ENCODE results near the gene CTDP1. TPM values are rescaled to one million over a fixed set of nuclear protein-coding genes. Genes with fewer than 3 reads are reported as not detected.
A peak's percentile ranks its signal among the peaks of the same experiment; 100 is the strongest.

Gene CTDP1, protein sequence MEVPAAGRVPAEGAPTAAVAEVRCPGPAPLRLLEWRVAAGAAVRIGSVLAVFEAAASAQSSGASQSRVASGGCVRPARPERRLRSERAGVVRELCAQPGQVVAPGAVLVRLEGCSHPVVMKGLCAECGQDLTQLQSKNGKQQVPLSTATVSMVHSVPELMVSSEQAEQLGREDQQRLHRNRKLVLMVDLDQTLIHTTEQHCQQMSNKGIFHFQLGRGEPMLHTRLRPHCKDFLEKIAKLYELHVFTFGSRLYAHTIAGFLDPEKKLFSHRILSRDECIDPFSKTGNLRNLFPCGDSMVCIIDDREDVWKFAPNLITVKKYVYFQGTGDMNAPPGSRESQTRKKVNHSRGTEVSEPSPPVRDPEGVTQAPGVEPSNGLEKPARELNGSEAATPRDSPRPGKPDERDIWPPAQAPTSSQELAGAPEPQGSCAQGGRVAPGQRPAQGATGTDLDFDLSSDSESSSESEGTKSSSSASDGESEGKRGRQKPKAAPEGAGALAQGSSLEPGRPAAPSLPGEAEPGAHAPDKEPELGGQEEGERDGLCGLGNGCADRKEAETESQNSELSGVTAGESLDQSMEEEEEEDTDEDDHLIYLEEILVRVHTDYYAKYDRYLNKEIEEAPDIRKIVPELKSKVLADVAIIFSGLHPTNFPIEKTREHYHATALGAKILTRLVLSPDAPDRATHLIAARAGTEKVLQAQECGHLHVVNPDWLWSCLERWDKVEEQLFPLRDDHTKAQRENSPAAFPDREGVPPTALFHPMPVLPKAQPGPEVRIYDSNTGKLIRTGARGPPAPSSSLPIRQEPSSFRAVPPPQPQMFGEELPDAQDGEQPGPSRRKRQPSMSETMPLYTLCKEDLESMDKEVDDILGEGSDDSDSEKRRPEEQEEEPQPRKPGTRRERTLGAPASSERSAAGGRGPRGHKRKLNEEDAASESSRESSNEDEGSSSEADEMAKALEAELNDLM
- total RNA-seq (2014; rRNA removed; shearing (Covaris generic)) = 6.2 and 8.3 TPM in 2 replicates

DNA sequence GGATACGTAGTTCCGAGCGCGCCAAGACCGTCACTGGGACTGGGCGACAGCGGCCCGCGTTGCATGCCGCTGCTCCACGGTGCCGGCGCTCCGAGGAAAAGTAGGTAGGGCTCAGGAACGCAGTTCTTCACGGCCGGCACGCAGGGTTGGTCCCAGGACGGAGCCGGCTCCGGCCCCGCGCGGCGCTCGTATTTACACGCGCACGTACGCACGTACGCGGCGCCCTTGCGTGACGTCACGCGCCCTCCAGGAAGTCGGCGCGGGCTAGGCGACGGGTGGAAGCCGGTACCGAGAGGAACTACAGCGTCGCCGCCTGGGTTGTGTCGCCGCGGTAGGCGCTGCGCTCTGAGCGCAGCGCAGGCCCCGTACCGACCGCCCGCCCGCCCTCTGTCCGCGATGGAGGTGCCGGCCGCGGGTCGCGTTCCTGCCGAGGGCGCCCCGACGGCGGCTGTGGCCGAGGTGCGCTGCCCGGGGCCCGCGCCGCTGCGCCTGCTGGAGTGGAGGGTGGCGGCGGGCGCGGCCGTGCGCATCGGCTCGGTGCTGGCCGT, at the start of gene CTDP1:
Gene CTDP1 (plus strand): TSS at position 252 of the 548 bp plus-strand sequence. CDS start 145 bp downstream, at position 397.
- DNase-seq (ENCODE audit: low read depth) = peak; percentile 86

- DNase-seq (ENCODE audit: low read depth) = peak; percentile 40
Measured at GRCh38 chr18:79630281-79631095, 49.1 kb upstream of the CTDP1 start.

DNA sequence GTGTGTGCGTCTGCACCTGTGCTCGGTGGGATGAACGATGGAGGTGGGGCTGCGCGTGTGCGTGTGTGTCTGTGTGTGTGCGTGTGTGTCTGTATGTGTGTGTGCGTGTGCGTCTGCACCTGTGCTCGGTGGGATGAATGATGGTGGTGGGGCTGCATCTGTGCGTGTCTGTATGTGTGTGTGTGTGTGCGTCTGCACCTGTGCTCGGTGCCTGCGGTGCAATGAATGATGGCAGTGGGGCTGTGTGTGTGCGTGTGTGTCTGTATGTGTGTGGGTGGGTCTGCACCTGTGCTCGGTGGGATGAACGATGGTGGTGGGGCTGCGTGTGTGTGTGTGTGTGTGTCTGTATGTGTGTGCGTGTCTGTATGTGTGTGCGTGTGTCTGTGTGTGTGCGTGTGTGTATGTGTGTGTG, 48.5 kb upstream of the CTDP1 start:
- DNase-seq (ENCODE audit: low read depth) = no peak

GRCh38 chr18:79631761-79632446, 47.7 kb upstream of the CTDP1 start:
- no peak for DNase-seq (ENCODE audit: low read depth)

DNA sequence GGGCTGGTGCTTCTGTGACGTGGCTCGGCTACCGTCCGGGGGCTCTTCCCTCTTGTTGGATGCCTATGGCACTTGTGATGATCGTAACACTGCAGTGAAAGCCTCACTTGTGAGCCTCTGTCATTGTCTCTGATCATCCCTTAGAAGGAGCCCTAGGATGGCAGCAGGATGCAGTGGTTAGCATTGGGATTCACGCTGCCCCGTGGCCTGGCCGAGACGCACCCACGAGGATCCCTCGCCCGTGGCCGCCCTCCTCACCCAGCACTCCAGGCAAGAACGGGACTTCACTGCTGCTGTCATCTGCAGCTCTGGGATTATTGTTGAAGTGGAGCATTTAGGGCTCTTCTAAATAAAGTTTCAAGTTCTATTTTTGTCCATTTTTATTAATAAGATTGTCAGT, 46.8 kb upstream of the CTDP1 start:
- DNase-seq (ENCODE audit: low read depth) = no peak

- DNase-seq (ENCODE audit: low read depth) = no peak
Measured at GRCh38 chr18:79634186-79634585, 45.4 kb upstream of the CTDP1 start.

DNA sequence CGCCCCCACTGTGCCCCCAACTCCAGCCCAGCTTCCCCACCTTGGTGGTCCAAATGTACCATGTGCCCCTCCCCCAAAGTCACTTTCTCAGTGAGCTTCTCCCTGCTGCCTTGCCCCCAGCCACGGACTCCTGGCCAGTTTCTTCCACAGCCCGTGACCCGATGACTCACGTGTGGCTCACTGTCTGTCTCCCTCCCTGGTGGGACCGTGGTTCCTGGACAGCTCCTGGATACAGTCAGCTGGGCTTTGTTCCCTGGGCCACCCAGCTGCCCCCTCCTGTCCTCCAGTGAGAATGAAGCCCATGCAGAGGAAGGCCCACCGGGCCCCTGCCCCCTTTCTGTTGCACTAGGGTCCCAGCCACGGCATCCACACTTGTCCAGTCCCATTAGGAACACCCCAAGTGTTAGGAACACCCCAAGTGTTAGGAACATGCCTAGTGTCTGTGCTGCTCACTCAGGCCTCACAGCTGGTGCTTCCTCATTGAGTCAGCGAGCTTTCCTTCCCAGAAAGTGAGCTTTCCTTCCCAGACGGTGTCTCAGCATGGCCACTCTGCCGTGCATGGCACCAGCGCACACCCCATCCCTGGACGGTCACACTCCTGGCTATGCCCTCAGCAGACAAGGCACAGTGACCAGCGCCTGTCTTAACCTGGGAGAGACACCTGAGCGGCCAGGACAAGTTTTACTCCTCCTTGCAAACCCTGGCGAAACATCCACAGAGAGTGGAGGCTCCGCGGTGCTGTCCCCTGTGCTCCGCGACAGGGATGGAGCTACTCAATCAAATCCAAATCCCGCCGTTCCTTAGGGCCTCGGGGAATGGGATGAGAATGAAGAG, 44.8 kb upstream of the CTDP1 start:
- DNase-seq (ENCODE audit: low read depth) = no peak

- no peak for DNase-seq (ENCODE audit: low read depth)
Measured at GRCh38 chr18:79635427-79635726, 44.2 kb upstream of the CTDP1 start.

DNA sequence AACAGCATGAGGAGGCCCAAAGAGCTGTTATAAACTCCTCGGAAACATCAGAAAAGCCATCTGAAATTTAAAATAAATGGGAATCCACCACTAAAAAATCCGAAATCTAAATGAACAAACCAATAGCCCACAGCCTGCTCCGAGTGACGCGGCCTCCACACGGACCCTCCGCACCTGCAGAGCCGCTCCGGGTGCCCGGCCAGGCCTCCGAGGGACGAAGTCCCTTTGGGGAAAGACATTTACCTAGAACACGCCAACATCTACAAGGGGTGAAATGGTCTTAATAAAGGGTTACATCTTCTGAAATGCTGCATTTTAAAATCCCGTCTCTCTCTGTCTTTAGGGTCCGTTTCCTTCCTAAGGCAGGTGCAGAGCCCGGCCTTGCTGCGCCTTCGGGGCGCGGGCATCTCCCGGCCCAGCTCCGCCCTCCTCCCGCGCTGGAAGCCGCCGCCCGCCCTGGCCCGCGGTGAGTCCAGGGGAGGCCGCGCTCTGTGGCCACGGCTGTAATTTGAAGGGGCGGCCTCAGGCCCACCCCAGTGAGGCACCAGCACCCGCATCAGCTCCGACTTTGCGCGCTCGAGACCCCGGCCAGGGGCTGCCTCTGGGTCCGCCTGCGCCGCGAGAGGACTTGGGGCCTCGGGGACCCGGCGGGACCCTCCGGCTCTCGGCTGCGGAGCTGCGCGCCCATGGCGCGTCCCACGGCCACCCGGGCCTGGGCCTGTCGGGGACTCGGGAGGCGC, 42.3 kb upstream of the CTDP1 start:
- no peak for DNase-seq (ENCODE audit: low read depth)

DNA sequence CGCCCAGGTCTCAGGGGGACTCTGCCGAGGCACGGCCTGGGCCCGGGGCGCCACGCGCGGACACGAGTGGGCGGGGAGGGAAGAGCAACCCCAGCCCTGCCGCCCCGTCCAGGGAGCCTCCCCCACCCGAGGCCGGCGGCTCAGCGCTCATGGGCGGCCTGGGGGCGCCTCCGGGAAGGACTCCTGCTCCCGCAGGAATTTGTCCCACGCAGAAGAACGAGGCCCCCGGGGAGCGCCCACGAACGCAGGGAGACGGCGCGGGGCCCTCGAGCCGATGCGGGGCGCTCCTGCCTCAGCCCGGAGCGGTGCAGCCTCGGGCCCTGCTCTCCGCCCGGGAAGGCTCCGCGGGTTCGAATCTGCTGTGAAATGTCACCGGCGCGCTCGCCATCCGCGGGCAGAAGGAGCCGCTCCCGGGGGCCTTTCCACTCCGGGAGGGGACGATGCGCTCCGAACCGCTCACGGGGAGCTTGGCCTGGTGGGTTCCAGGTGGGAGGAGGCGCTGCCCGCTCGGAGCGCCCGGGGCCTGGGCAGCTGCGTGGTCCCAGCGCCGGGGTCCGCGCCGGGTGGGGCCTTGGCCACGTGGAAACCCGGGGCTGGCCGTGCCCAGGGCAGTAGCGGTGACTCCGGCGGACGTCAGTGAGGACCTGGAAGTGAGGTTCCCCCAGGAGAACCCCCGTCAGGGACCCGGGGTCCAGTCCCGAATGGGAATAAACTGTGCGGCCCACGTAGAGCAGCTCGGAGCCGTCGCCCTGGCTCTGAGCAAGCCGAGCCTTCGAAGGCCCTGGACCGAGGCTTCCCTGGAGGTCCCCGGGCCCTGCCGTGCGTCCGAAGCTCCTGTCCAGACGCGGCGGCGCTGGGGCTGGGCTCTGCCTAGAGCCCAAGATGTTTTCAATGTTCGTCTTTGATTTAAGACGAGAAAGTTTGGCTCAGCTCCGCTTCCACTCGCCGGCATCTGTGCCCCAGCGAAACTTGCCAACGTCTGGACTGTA, 41.4 kb upstream of the CTDP1 start:
- no peak for DNase-seq (ENCODE audit: low read depth)

GRCh38 chr18:79639072-79639829, 40.4 kb upstream of the CTDP1 start:
- no peak for DNase-seq (ENCODE audit: low read depth)

GRCh38 chr18:79640064-79640672, 39.4 kb upstream of the CTDP1 start:
- DNase-seq (ENCODE audit: low read depth) = no peak

DNA sequence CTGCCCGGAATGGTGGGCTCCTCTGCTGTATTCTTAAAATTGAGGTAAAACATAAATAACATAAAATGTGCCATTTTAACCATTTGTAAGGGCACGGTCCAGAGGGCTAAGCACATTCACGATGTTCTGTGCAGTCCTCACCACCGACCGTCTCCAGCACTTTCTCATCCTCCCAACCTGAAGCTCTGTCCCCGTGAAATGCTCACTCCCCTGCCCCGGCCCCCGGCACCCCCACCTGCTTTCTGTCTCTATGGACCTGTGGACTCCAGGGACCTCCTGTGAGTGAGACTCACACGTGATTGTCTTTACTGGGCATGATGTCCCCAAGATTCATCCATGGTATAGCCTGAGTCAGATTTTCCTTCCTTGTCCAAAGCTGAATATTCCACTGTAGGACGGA, 38.7 kb upstream of the CTDP1 start:
- no peak for DNase-seq (ENCODE audit: low read depth)

- DNase-seq (ENCODE audit: low read depth) = no peak
Measured at GRCh38 chr18:79641722-79642497, 37.7 kb upstream of the CTDP1 start.

GRCh38 chr18:79642626-79643025, 37.0 kb upstream of the CTDP1 start:
- DNase-seq (ENCODE audit: low read depth) = no peak
